SU-DHL-6 (cell line): ENCODE measurements around the gene GSDMA.

ENCODE experiments used
- EZH2phosphoT487 ChIP-seq: fragments of 200-600 bp; sonication (generic), shearing (Covaris generic); conservative IDR thresholded peaks from 2 replicates; pipeline ENCODE4 v1.6.1; 2018; ENCODE audit warnings: mild to moderate bottlenecking, antibody characterized with exemption, low read length, moderate library complexity, mixed read lengths
- TF ChIP-seq, protein P1 (sequence below): fragments of 200-600 bp; sonication (generic); IDR thresholded peaks from one replicate; pipeline ENCODE4 v1.5.1; 2017; ENCODE audit warnings: antibody characterized with exemption, mild to moderate bottlenecking, low read length, moderate library complexity; ENCODE audit not compliant: insufficient read depth, poor library complexity, severe bottlenecking

DNA sequence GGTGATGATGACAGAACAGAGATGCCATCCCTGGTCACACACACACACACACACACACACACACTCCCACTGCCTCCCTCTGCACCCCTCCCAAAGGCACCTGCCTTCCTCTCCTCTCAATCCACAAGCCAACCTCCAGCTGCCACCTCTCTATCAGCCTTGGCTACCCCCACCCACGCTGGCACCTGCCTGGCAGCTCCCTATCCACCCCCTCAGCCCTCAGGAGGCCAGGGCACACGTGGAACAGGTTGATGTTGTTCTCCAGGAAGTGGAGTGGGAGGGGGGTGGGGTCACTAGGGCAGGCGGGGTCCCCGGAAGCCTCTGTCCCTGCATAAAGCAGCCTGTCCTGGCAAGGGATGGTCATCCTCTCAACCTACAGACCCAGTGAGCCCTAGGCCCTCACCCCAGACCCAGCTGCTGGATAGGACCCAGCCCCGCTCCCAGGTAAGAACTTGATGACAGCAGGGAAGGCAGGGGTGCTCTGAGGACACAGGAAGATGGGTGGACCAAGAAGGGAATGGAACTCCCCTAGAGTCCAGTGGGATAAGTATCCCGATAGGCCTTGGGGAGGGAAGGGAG is at the start of gene GSDMA:
- TF ChIP-seq, protein P1, sequence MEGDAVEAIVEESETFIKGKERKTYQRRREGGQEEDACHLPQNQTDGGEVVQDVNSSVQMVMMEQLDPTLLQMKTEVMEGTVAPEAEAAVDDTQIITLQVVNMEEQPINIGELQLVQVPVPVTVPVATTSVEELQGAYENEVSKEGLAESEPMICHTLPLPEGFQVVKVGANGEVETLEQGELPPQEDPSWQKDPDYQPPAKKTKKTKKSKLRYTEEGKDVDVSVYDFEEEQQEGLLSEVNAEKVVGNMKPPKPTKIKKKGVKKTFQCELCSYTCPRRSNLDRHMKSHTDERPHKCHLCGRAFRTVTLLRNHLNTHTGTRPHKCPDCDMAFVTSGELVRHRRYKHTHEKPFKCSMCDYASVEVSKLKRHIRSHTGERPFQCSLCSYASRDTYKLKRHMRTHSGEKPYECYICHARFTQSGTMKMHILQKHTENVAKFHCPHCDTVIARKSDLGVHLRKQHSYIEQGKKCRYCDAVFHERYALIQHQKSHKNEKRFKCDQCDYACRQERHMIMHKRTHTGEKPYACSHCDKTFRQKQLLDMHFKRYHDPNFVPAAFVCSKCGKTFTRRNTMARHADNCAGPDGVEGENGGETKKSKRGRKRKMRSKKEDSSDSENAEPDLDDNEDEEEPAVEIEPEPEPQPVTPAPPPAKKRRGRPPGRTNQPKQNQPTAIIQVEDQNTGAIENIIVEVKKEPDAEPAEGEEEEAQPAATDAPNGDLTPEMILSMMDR, result no peak
- TF ChIP-seq EZH2phosphoT487, result no peak
